H1 (cell line): Measurements from ENCODE around the gene RAET1G. TPM values are rescaled to one million over a fixed set of nuclear protein-coding genes. Genes with fewer than 3 reads are reported as not detected.

Experiments used
- CTCF ChIA-PET: fragments of 300-600 bp; sonication (Branson Sonifier 250); formaldehyde crosslinking; loops from one replicate; lab custom pipeline; 2021; ENCODE audit not compliant: partially characterized antibody; lab: Charles Lee
- POLR2A ChIA-PET: fragments of 300-600 bp; sonication (Branson Sonifier 250); formaldehyde crosslinking; loops from one replicate; lab custom pipeline; 2021; ENCODE audit warnings: inconsistent platforms; ENCODE audit not compliant: partially characterized antibody; lab: Charles Lee
- DNase-seq, 2 experiments: peaks; one replicate each; pipeline versions ENCODE4 v3.0.0 to v3.0.0-alpha.2; 2010 to 2022; ENCODE audit warnings: low spot score in 2 of 2, low read depth in 1 of 2, mixed read lengths in 1 of 2
- FAIRE-seq: peaks from 2 replicates; lab custom pipeline; 2011; peaks lifted over from hg19 to GRCh38; lab: Jason Lieb, UNC
- H2AFZ ChIP-seq: 2 replicates; pipeline ENCODE4 v1.8.1; 2012; ENCODE audit warnings: low read length, inconsistent platforms
- H2AK5ac ChIP-seq: 2 replicates; pipeline ENCODE4 v1.6.1; 2013; ENCODE audit warnings: low read depth, low read length
- H2BK120ac ChIP-seq: replicated peaks from 2 replicates; pipeline ENCODE3; 2013; ENCODE audit warnings: low read depth, low read length, inconsistent platforms
- H2BK12ac ChIP-seq: 2 replicates; pipeline ENCODE4 v1.6.1; 2013; ENCODE audit warnings: low read depth, low read length
- H2BK15ac ChIP-seq: 2 replicates; pipeline ENCODE4 v1.6.1; 2013; ENCODE audit warnings: low read length
- H2BK20ac ChIP-seq: 2 replicates; pipeline ENCODE4 v1.6.1; 2013; ENCODE audit warnings: low read length
- H2BK5ac ChIP-seq: 2 replicates; pipeline ENCODE4 v1.6.1; 2013; ENCODE audit warnings: low read depth, low read length
- H3K14ac ChIP-seq: 2 replicates; pipeline ENCODE4 v1.6.1; 2013; ENCODE audit warnings: inconsistent platforms; ENCODE audit not compliant: insufficient read length
- H3K18ac ChIP-seq: 2 replicates; pipeline ENCODE4 v1.6.1; 2013; ENCODE audit warnings: low read length; ENCODE audit errors: extremely low read depth
- H3K23ac ChIP-seq: 2 replicates; pipeline ENCODE4 v1.6.1; 2013; ENCODE audit warnings: inconsistent platforms; ENCODE audit not compliant: insufficient read length
- H3K23me2 ChIP-seq: 2 replicates; pipeline ENCODE4 v1.6.1; 2013; ENCODE audit warnings: low read depth, low read length
- H3K27ac ChIP-seq: 2 replicates; pipeline ENCODE4 v1.6.1; 2011; ENCODE audit warnings: low read depth, low read length, inconsistent platforms
- H3K27me3 ChIP-seq, 4 experiments: replicated peaks in 1 of 4; 1 replicate in 1 of 4; 2 replicates in 3 of 4; pipeline versions ENCODE4 v1.6.1 to v1.8.1; 2011 to 2013; ENCODE audit warnings: low read length in 3 of 4, mild to moderate bottlenecking in 3 of 4, inconsistent platforms in 2 of 4, mixed read lengths in 2 of 4, moderate library complexity in 1 of 4; ENCODE audit not compliant: control insufficient read depth in 3 of 4, insufficient read depth in 3 of 4; ENCODE audit errors: extremely low read depth in 1 of 4
- H3K36me3 ChIP-seq, 4 experiments: 2 replicates each; pipeline versions ENCODE4 v1.6.1 to v1.8.1; 2011 to 2013; ENCODE audit warnings: mild to moderate bottlenecking in 4 of 4, low read length in 3 of 4, moderate library complexity in 2 of 4, control low read depth in 1 of 4, inconsistent platforms in 1 of 4; ENCODE audit not compliant: insufficient read depth in 4 of 4, control insufficient read depth in 2 of 4
- H3K4ac ChIP-seq: replicated peaks from 2 replicates; pipeline ENCODE3; 2013; ENCODE audit warnings: low read length, low read depth, mixed read lengths, inconsistent platforms; ENCODE audit not compliant: insufficient read length
- H3K4me1 ChIP-seq, 4 experiments: replicated peaks in 1 of 4; 1 replicate in 1 of 4; 2 replicates in 3 of 4; pipeline versions ENCODE4 v1.6.1 to v1.8.1; 2011 to 2013; ENCODE audit warnings: low read length in 3 of 4, inconsistent platforms in 2 of 4, mixed read lengths in 1 of 4; ENCODE audit not compliant: insufficient read depth in 4 of 4, control insufficient read depth in 3 of 4
- H3K4me2 ChIP-seq, 2 experiments: 2 replicates each; pipeline versions ENCODE4 v1.6.1 to v1.8.1; 2011 to 2013; ENCODE audit warnings: low read depth in 2 of 2, low read length in 2 of 2, control low read depth in 1 of 2, inconsistent platforms in 1 of 2, mild to moderate bottlenecking in 1 of 2; ENCODE audit not compliant: insufficient read depth in 1 of 2
- H3K4me3 ChIP-seq, 4 experiments: fragments of 200-600, 300-600 bp in 1 of 4; sonication (generic), shearing (Covaris generic), sonication (Bioruptor Twin) in 1 of 4; 2 replicates each; pipeline versions ENCODE4 v1.5.1 to v1.8.1; 2011 to 2016; ENCODE audit warnings: low read length in 4 of 4, low read depth in 3 of 4, control low read depth in 2 of 4, inconsistent platforms in 2 of 4, mild to moderate bottlenecking in 2 of 4, mixed read lengths in 1 of 4, moderate library complexity in 1 of 4; ENCODE audit not compliant: insufficient read depth in 2 of 4; ENCODE audit errors: extremely low read depth in 1 of 4
- H3K56ac ChIP-seq: replicated peaks from 2 replicates; pipeline ENCODE3; 2013; ENCODE audit warnings: low read depth, mild to moderate bottlenecking, mixed read lengths, low read length, inconsistent platforms; ENCODE audit not compliant: insufficient read length
- H3K79me1 ChIP-seq: 2 replicates; pipeline ENCODE4 v1.6.1; 2013; ENCODE audit warnings: low read depth, low read length, control low read depth
- H3K79me2 ChIP-seq, 2 experiments: 2 replicates each; pipeline versions ENCODE4 v1.6.1 to v1.8.1; 2012 to 2013; ENCODE audit warnings: low read length in 2 of 2, mild to moderate bottlenecking in 2 of 2, inconsistent platforms in 1 of 2; ENCODE audit not compliant: insufficient read depth in 2 of 2, control insufficient read depth in 1 of 2
- H3K9ac ChIP-seq, 4 experiments: replicated peaks in 1 of 4; 1 replicate in 1 of 4; 2 replicates in 3 of 4; pipeline versions ENCODE4 v1.6.1 to v1.8.1; 2011 to 2013; ENCODE audit warnings: low read depth in 3 of 4, low read length in 3 of 4, control low read depth in 2 of 4, mild to moderate bottlenecking in 2 of 4, moderate library complexity in 2 of 4, inconsistent platforms in 1 of 4; ENCODE audit errors: extremely low read depth in 1 of 4
- H3K9me3 ChIP-seq, 2 experiments: 2 replicates each; pipeline versions ENCODE4 v1.6.1 to v1.8.1; 2012 to 2013; ENCODE audit warnings: mild to moderate bottlenecking in 2 of 2, moderate library complexity in 2 of 2, control low read depth in 1 of 2, inconsistent platforms in 1 of 2, low read depth in 1 of 2, low read length in 1 of 2, mixed read lengths in 1 of 2; ENCODE audit not compliant: insufficient read depth in 2 of 2
- H4K20me1 ChIP-seq, 2 experiments: replicated peaks in 1 of 2; 2 replicates each; pipeline versions ENCODE3 to v1.8.1; 2011 to 2013; ENCODE audit warnings: inconsistent platforms in 2 of 2, low read length in 2 of 2, mild to moderate bottlenecking in 1 of 2; ENCODE audit not compliant: insufficient read depth in 2 of 2, control insufficient read depth in 1 of 2
- H4K5ac ChIP-seq: 2 replicates; pipeline ENCODE4 v1.6.1; 2013; ENCODE audit warnings: low read length, low read depth, mixed read lengths, inconsistent platforms; ENCODE audit not compliant: insufficient read length
- H4K8ac ChIP-seq: 2 replicates; pipeline ENCODE4 v1.8.0; 2013; ENCODE audit warnings: mild to moderate bottlenecking, moderate library complexity, low read length, inconsistent platforms; ENCODE audit not compliant: insufficient read depth; ENCODE audit errors: extremely low read depth
- H4K91ac ChIP-seq: replicated peaks from 2 replicates; pipeline ENCODE3; 2013; ENCODE audit warnings: low read length, mixed read lengths, inconsistent platforms; ENCODE audit not compliant: insufficient read length
- CBX8 ChIP-seq: fragments of 300-800, 300-1000 bp; sonication (generic); IDR thresholded peaks from 2 replicates; pipeline ENCODE4 v1.7.1; 2016; ENCODE audit warnings: low read depth, low read length, borderline replicate concordance
- CEBPB ChIP-seq: IDR thresholded peaks from 2 replicates; pipeline ENCODE4 v1.6.1; 2012; ENCODE audit warnings: low read depth, low read length
- CHD1 ChIP-seq: IDR thresholded peaks from 2 replicates; pipeline ENCODE4 v1.6.1; 2012; ENCODE audit warnings: low read depth, low read length, improper control_type of control experiment
- JUN ChIP-seq: IDR thresholded peaks from 2 replicates; pipeline ENCODE4 v1.6.1; 2011; ENCODE audit warnings: low read depth, mild to moderate bottlenecking, improper control_type of control experiment, low read length
- KDM5A ChIP-seq: fragments of 200-600 bp; IDR thresholded peaks from 2 replicates; pipeline ENCODE4 v1.7.1; 2012; ENCODE audit warnings: mild to moderate bottlenecking, low read length, inconsistent platforms, mixed read lengths
- POLR2A ChIP-seq, 2 experiments: IDR thresholded peaks; 1 replicate in 1 of 2; 2 replicates in 1 of 2; pipeline ENCODE4 v1.6.1; 2011; ENCODE audit warnings: low read depth in 2 of 2, low read length in 2 of 2, mild to moderate bottlenecking in 2 of 2; ENCODE audit errors: control extremely low read depth in 1 of 2
- RXRA ChIP-seq: IDR thresholded peaks from 2 replicates; pipeline ENCODE4 v1.6.1; 2011; ENCODE audit warnings: low read depth, mild to moderate bottlenecking, low read length, moderate library complexity; ENCODE audit not compliant: insufficient read depth
- SRF ChIP-seq: IDR thresholded peaks from 2 replicates; pipeline ENCODE4 v1.6.1; 2011; ENCODE audit warnings: mild to moderate bottlenecking, low read depth, low read length, moderate library complexity
- TBP ChIP-seq: IDR thresholded peaks from 2 replicates; pipeline ENCODE4 v1.6.1; 2011; ENCODE audit warnings: low read depth, low read length, improper control_type of control experiment
- WGBS, 2 experiments: shearing (Covaris generic) in 1 of 2; methylation state at CpG; one replicate each; pipeline versions ENCODE4 v1.1.6 to v1.1.7; 2013 to 2015; ENCODE audit warnings: low lambda C conversion rate in 2 of 2, mixed read lengths in 2 of 2, inconsistent platforms in 1 of 2, low coverage in 1 of 2, missing lambda C conversion rate in 1 of 2; ENCODE audit not compliant: insufficient replicate concordance in 2 of 2, insufficient coverage in 1 of 2, insufficient read length in 1 of 2; ENCODE audit errors: extremely low coverage in 1 of 2, missing lambda C conversion rate in 1 of 2; 5-methylcytosine and 5-hydroxymethylcytosine counted together
- polyA plus RNA-seq, 7 experiments: library from polyadenylated mRNA; depleted of rRNA in 3 of 7; stranded (reverse) in 5 of 7; unstranded in 2 of 7; fragments of >200 nt in 5 of 7; fragments of 200-250 nt in 2 of 7; gene quantifications; 1 replicate in 5 of 7; 2 replicates in 1 of 7; 4 replicates in 1 of 7; pipeline versions ENCODE4 v1.2.1 to v1.2.3, GENCODE V29; 2011 to 2013; ENCODE audit warnings: missing spikeins in 2 of 7, mixed read lengths in 2 of 7
- total RNA-seq: library from RNA; stranded (reverse); fragmentation: NEBNext Ultra II Directional; extraction: Animal tissue kit (Norgen Biotek cat#: 25700); gene quantifications from 2 replicates; pipeline ENCODE4 v1.2.1, GENCODE V29; 2021
- TF ChIP-seq, protein P1 (sequence below): IDR thresholded peaks from 2 replicates; pipeline ENCODE4 v1.6.1; 2012; ENCODE audit warnings: inconsistent platforms
- TF ChIP-seq, protein P2 (sequence below), 3 experiments: IDR thresholded peaks; 1 replicate in 2 of 3; 2 replicates in 1 of 3; pipeline versions ENCODE4 v1.5.1 to v1.6.1; 2011; ENCODE audit warnings: low read length in 3 of 3, mild to moderate bottlenecking in 3 of 3, inconsistent platforms in 2 of 3, low read depth in 1 of 3, moderate library complexity in 1 of 3; ENCODE audit not compliant: insufficient read depth in 1 of 3; ENCODE audit errors: control extremely low read depth in 1 of 3

Gene RAET1G
- total and polyA plus RNA-seq, 2 of the 8 experiments (the other 6 are each of a cell fraction or from before 2014, with no cell fraction given), result 0.08 TPM; not detected in 1

GRCh38 chr6:149905371-149905910 lies 17.5 kb downstream of the RAET1G start:
- POLR2A ChIA-PET, result interaction anchor here (1.2 kb wide), 2 partner anchors 9 to 36 kb away, joined by 3 read pairs; no protein-coding TSS in a partner anchor
- H3K79me1 ChIP-seq, result no peaks in the 10 kb centered on the region
- no peak overlapping the region for H2AFZ ChIP-seq
- DNase-seq, result no peak
- H3K36me3 ChIP-seq, result no peaks in the 10 kb centered on the region
- no peak overlapping the region for H2BK15ac ChIP-seq
- H2BK20ac ChIP-seq, result no peak overlapping the region
- H3K23ac ChIP-seq, result no peak overlapping the region
- H2AK5ac ChIP-seq, result no peak overlapping the region
- H3K18ac ChIP-seq, result no peak overlapping the region
- H4K91ac ChIP-seq, result no peak overlapping the region
- H3K4ac ChIP-seq, result no peak overlapping the region
- H2BK5ac ChIP-seq, result no peak overlapping the region
- peaks cover 15 to 17% of the 10 kb centered on the region in 2 experiments; a peak in 3 of 4 replicates for H3K9me3 ChIP-seq
- H2BK12ac ChIP-seq, result no peak overlapping the region
- CTCF ChIA-PET, result interaction anchor here (0.6 to 4.8 kb wide), 17 partner anchors 9 to 822 kb away, joined by 3 to 26 read pairs (median 9); no protein-coding TSS in a partner anchor
- H3K4me2 ChIP-seq, result no peak overlapping the region
- H2BK120ac ChIP-seq, result no peak overlapping the region
- no peak overlapping the region for H4K8ac ChIP-seq
- H3K27ac ChIP-seq, result no peak overlapping the region
- no peak overlapping the region for H3K14ac ChIP-seq
- no peak overlapping the region for H3K4me3 ChIP-seq
- 95% methylated on average over 10 of the region's 18 CpGs; no CpG with 5 or more reads in 1 of the 2 experiments for WGBS, 2 experiments
- no peaks in the 10 kb centered on the region for H3K4me1 ChIP-seq
- no peak overlapping the region for H3K9ac ChIP-seq
- FAIRE-seq, result no peak
- no peaks in the 10 kb centered on the region for H3K79me2 ChIP-seq
- no peaks in the 10 kb centered on the region for H4K20me1 ChIP-seq
- H3K27me3 ChIP-seq, result no peaks in the 10 kb centered on the region
- H4K5ac ChIP-seq, result no peak overlapping the region
- H3K56ac ChIP-seq, result no peak overlapping the region
- no peaks in the 10 kb centered on the region for H3K23me2 ChIP-seq
- TF ChIP-seq, protein P1, sequence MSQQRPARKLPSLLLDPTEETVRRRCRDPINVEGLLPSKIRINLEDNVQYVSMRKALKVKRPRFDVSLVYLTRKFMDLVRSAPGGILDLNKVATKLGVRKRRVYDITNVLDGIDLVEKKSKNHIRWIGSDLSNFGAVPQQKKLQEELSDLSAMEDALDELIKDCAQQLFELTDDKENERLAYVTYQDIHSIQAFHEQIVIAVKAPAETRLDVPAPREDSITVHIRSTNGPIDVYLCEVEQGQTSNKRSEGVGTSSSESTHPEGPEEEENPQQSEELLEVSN, result no peak
- no peak for TF ChIP-seq SRF
- TF ChIP-seq CHD1, result no peak
- no peak for TF ChIP-seq JUN
- TF ChIP-seq, protein P2, sequence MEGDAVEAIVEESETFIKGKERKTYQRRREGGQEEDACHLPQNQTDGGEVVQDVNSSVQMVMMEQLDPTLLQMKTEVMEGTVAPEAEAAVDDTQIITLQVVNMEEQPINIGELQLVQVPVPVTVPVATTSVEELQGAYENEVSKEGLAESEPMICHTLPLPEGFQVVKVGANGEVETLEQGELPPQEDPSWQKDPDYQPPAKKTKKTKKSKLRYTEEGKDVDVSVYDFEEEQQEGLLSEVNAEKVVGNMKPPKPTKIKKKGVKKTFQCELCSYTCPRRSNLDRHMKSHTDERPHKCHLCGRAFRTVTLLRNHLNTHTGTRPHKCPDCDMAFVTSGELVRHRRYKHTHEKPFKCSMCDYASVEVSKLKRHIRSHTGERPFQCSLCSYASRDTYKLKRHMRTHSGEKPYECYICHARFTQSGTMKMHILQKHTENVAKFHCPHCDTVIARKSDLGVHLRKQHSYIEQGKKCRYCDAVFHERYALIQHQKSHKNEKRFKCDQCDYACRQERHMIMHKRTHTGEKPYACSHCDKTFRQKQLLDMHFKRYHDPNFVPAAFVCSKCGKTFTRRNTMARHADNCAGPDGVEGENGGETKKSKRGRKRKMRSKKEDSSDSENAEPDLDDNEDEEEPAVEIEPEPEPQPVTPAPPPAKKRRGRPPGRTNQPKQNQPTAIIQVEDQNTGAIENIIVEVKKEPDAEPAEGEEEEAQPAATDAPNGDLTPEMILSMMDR (IDR thresholded peaks at IDR 0.05; ENCODE audit: control extremely low read depth in 1 of 3, insufficient read depth in 1 of 3, low read depth in 1 of 3, low read length in 3 of 3), result no peak
- TF ChIP-seq CBX8, result no peak
- no peak for TF ChIP-seq CEBPB
- no peak for TF ChIP-seq RXRA
- no peak for TF ChIP-seq TBP
- no peak for TF ChIP-seq POLR2A (IDR thresholded peaks at IDR 0.05; ENCODE audit: control extremely low read depth in 1 of 2, low read depth in 2 of 2, low read length in 2 of 2)
- no peak for TF ChIP-seq KDM5A
